Stimulated activated CD8-positive, alpha-beta memory T cell treated with anti-CD3 and anti-CD28 coated beads, Interleukin-4, amount 100 ng/mL, for 24 hours (primary cell): Measurements from ENCODE around the gene NDST1.

Experiments
- DNase-seq: peaks from one replicate; pipeline ENCODE4 v3.0.0-alpha.2; 2020; ENCODE audit warnings: low read depth

The NDST1 gene

GRCh38 chr5:150523472-150524350, 15.8 kb downstream of the NDST1 start:
- DNase-seq, result no peak

- no peak for DNase-seq
Observed at GRCh38 chr5:150525163-150525562, 17.2 kb downstream of the NDST1 start.

- DNase-seq, result no peak
Observed at GRCh38 chr5:150525781-150526180, 17.9 kb downstream of the NDST1 start.

GRCh38 chr5:150527038-150527437, 19.1 kb downstream of the NDST1 start:
- DNase-seq, result no peak

- no peak for DNase-seq
Observed at GRCh38 chr5:150527808-150528207, 19.9 kb downstream of the NDST1 start.

GRCh38 chr5:150528924-150529546, 21.1 kb downstream of the NDST1 start:
- DNase-seq, result no peak

GRCh38 chr5:150529555-150529954, 21.6 kb downstream of the NDST1 start:
- no peak for DNase-seq

- DNase-seq, result no peak
Observed at GRCh38 chr5:150530423-150530822, 22.5 kb downstream of the NDST1 start.

- no peak for DNase-seq
Observed at GRCh38 chr5:150530951-150531588, 23.1 kb downstream of the NDST1 start.

GRCh38 chr5:150531686-150532085, 23.8 kb downstream of the NDST1 start:
- no peak for DNase-seq

- DNase-seq, result no peak
Observed at GRCh38 chr5:150532151-150532550, 24.2 kb downstream of the NDST1 start.

- DNase-seq, result no peak
Observed at GRCh38 chr5:150532996-150533395, 25.1 kb downstream of the NDST1 start.

- DNase-seq, result no peak
Observed at GRCh38 chr5:150534811-150535210, 26.9 kb downstream of the NDST1 start.

GRCh38 chr5:150535611-150536010, 27.7 kb downstream of the NDST1 start:
- DNase-seq, result no peak

GRCh38 chr5:150538007-150538917, 30.3 kb downstream of the NDST1 start:
- no peak for DNase-seq

GRCh38 chr5:150539206-150539605, 31.3 kb downstream of the NDST1 start:
- no peak for DNase-seq

GRCh38 chr5:150540042-150540441, 32.1 kb downstream of the NDST1 start:
- no peak for DNase-seq

- DNase-seq, result no peak
Observed at GRCh38 chr5:150540615-150541396, 32.9 kb downstream of the NDST1 start.

GRCh38 chr5:150541397-150541675, 33.4 kb downstream of the NDST1 start:
- DNase-seq, result no peak

- no peak for DNase-seq
Observed at GRCh38 chr5:150541895-150542294, 34.0 kb downstream of the NDST1 start.

- DNase-seq, result no peak
Observed at GRCh38 chr5:150542933-150543445, 35.1 kb downstream of the NDST1 start.
